Calu3 (cell line): Measurements from ENCODE around the gene CHI3L1. TPM values are rescaled to one million over a fixed set of nuclear protein-coding genes. Genes with fewer than 3 reads are reported as not detected.

ENCODE experiments used
- BruUV-seq: library from RNA; stranded (reverse); fragments of 400-500 nt; replicated peaks from 2 replicates; lab custom pipeline; 2021; lab: Mats Ljungman, UMichigan
- CTCF ChIA-PET: fragments of 300-600 bp; sonication (Branson Sonifier 250); formaldehyde crosslinking; loops from one replicate; lab custom pipeline; 2022; ENCODE audit warnings: antibody characterized with exemption; lab: Charles Lee
- DNase-seq: peaks from one replicate; pipeline ENCODE4 v3.0.0; 2022
- H3K27ac Mint-ChIP-seq: one replicate; pipeline ENCODE4 v1.8.0; 2022; ENCODE audit warnings: mixed read lengths; ENCODE audit not compliant: unreplicated experiment
- H3K27me3 Mint-ChIP-seq: one replicate; pipeline ENCODE4 v1.8.0; 2022; ENCODE audit warnings: mixed read lengths; ENCODE audit not compliant: unreplicated experiment
- H3K36me3 Mint-ChIP-seq: one replicate; pipeline ENCODE4 v1.8.0; 2022; ENCODE audit warnings: mild to moderate bottlenecking, moderate library complexity, mixed read lengths; ENCODE audit not compliant: insufficient read depth, unreplicated experiment
- H3K4me1 Mint-ChIP-seq: one replicate; pipeline ENCODE4 v1.8.0; 2022; ENCODE audit warnings: mild to moderate bottlenecking, low read depth, mixed read lengths; ENCODE audit not compliant: unreplicated experiment
- H3K4me3 Mint-ChIP-seq: one replicate; pipeline ENCODE4 v1.8.0; 2022; ENCODE audit warnings: mild to moderate bottlenecking, low read depth, moderate library complexity, mixed read lengths; ENCODE audit not compliant: unreplicated experiment
- H3K9me3 Mint-ChIP-seq: one replicate; pipeline ENCODE4 v1.8.0; 2022; ENCODE audit warnings: low read depth, mixed read lengths; ENCODE audit not compliant: unreplicated experiment
- intact Hi-C: fragments of 100-400 bp; cut with micrococcal nuclease; formaldehyde crosslinking; loops from one replicate; pipeline ENCODE4 v1.10.0; 2022; ENCODE audit not compliant: unreplicated experiment
- total RNA-seq: library from RNA; stranded (reverse); gene quantifications from 2 replicates; pipeline ENCODE4 v1.2.3, GENCODE V29; 2022
- TF ChIP-seq, protein P1 (sequence below): fragments of 200-600 bp; IDR thresholded peaks from one replicate; pipeline ENCODE4 v1.8.0; 2022; ENCODE audit warnings: antibody characterized with exemption; ENCODE audit not compliant: unreplicated experiment

CHI3L1 gene
- total RNA-seq, 1 experiment from 2014 or later: not detected

DNA sequence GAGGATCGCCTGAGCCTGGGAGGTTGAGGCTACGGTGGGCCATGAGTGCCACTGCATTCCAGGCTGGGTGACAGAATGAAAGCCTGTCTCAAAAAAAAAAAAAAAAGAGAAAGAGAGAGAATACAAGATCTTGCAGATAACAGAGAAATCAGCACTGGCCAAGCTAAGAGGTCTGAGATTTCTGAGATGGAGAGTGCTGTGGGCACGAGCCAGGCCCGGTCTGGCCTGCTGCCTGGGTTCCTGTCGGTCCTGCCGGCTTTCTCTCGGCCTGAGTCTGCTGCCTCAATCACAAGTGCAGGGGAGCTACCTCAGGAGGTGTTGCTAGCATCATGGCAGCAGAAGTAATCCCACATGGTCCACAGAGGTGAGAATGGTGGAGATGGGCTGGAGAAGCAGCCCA lies 40.0 kb downstream of the CHI3L1 start:
- H3K27me3 Mint-ChIP-seq: peaks cover 36% of the 10 kb centered on the region
- H3K4me3 Mint-ChIP-seq: no peak overlapping the region
- CTCF ChIA-PET: no interaction called here
- no TSS peak for BruUV-seq
- H3K27ac Mint-ChIP-seq: no peak overlapping the region
- TF ChIP-seq, protein P1, sequence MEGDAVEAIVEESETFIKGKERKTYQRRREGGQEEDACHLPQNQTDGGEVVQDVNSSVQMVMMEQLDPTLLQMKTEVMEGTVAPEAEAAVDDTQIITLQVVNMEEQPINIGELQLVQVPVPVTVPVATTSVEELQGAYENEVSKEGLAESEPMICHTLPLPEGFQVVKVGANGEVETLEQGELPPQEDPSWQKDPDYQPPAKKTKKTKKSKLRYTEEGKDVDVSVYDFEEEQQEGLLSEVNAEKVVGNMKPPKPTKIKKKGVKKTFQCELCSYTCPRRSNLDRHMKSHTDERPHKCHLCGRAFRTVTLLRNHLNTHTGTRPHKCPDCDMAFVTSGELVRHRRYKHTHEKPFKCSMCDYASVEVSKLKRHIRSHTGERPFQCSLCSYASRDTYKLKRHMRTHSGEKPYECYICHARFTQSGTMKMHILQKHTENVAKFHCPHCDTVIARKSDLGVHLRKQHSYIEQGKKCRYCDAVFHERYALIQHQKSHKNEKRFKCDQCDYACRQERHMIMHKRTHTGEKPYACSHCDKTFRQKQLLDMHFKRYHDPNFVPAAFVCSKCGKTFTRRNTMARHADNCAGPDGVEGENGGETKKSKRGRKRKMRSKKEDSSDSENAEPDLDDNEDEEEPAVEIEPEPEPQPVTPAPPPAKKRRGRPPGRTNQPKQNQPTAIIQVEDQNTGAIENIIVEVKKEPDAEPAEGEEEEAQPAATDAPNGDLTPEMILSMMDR: no peak
- DNase-seq: no peak
- H3K36me3 Mint-ChIP-seq: no peaks in the 10 kb centered on the region
- intact Hi-C loops: no loop called here
- H3K4me1 Mint-ChIP-seq: peaks cover 18% of the 10 kb centered on the region
- no peaks in the 10 kb centered on the region for H3K9me3 Mint-ChIP-seq

GRCh38 chr1:203146042-203146369 lies 40.5 kb downstream of the CHI3L1 start:
- TF ChIP-seq, protein P1: no peak
- Mint-ChIP-seq H3K4me3 (no peak overlapping the region), H3K27ac (no peak overlapping the region), H3K36me3 (no peaks in the 10 kb centered on the region), H3K27me3 (peaks cover 31% of the 10 kb centered on the region), H3K9me3 (no peaks in the 10 kb centered on the region), H3K4me1 (peaks cover 18% of the 10 kb centered on the region)
- CTCF ChIA-PET: interaction anchor here (0.6 kb wide), 1 partner anchor 16 kb away, joined by 4 read pairs; no protein-coding TSS in a partner anchor
- no peak for DNase-seq
- intact Hi-C loops: no loop called here
- BruUV-seq: no TSS peak

- no peaks in the 10 kb centered on the region for H3K36me3 Mint-ChIP-seq
- BruUV-seq: no TSS peak
- no peak overlapping the region for H3K4me3 Mint-ChIP-seq
- TF ChIP-seq, protein P1: no peak
- H3K27me3 Mint-ChIP-seq: peaks cover 26% of the 10 kb centered on the region
- H3K4me1 Mint-ChIP-seq: peaks cover 18% of the 10 kb centered on the region
- no peaks in the 10 kb centered on the region for H3K9me3 Mint-ChIP-seq
- intact Hi-C loops: no loop called here
- no peak overlapping the region for H3K27ac Mint-ChIP-seq
- CTCF ChIA-PET: interaction anchor here (0.6 to 1.4 kb wide), 2 partner anchors 17 to 28 kb away, joined by 4 to 5 read pairs; no protein-coding TSS in a partner anchor
- no peak for DNase-seq
Measured at GRCh38 chr1:203145321-203146041, 41.0 kb downstream of the CHI3L1 start.

- peak; percentile 56 for DNase-seq
- Mint-ChIP-seq H3K9me3 (no peaks in the 10 kb centered on the region), H3K4me3 (no peak overlapping the region), H3K27me3 (peaks cover 18% of the 10 kb centered on the region), H3K27ac (no peak overlapping the region), H3K36me3 (no peaks in the 10 kb centered on the region), H3K4me1 (peaks cover 18% of the 10 kb centered on the region)
- BruUV-seq: no TSS peak
- TF ChIP-seq, protein P1: no peak
- intact Hi-C loops: no loop called here
- CTCF ChIA-PET: interaction anchor here (0.7 to 1.4 kb wide), 3 partner anchors 9 to 27 kb away, joined by 3 to 5 read pairs (median 5); no protein-coding TSS in a partner anchor
Measured at GRCh38 chr1:203144661-203145060, 41.8 kb downstream of the CHI3L1 start.
